H1 (cell line): ENCODE measurements around the gene FMNL2. TPM values are rescaled to one million over a fixed set of nuclear protein-coding genes. Genes with fewer than 3 reads are reported as not detected.

ENCODE experiments used
- CTCF ChIA-PET: fragments of 300-600 bp; sonication (Branson Sonifier 250); formaldehyde crosslinking; loops from one replicate; lab custom pipeline; 2021; ENCODE audit not compliant: partially characterized antibody; lab: Charles Lee
- POLR2A ChIA-PET: fragments of 300-600 bp; sonication (Branson Sonifier 250); formaldehyde crosslinking; loops from one replicate; lab custom pipeline; 2021; ENCODE audit warnings: inconsistent platforms; ENCODE audit not compliant: partially characterized antibody; lab: Charles Lee
- DNase-seq, 2 experiments: peaks; one replicate each; pipeline versions ENCODE4 v3.0.0 to v3.0.0-alpha.2; 2010 to 2022; ENCODE audit warnings: low spot score in 2 of 2, low read depth in 1 of 2, mixed read lengths in 1 of 2
- FAIRE-seq: peaks from 2 replicates; lab custom pipeline; 2011; peaks lifted over from hg19 to GRCh38; lab: Jason Lieb, UNC
- H2AFZ ChIP-seq: 2 replicates; pipeline ENCODE4 v1.8.1; 2012; ENCODE audit warnings: low read length, inconsistent platforms
- H2AK5ac ChIP-seq: 2 replicates; pipeline ENCODE4 v1.6.1; 2013; ENCODE audit warnings: low read depth, low read length
- H2BK120ac ChIP-seq: replicated peaks from 2 replicates; pipeline ENCODE3; 2013; ENCODE audit warnings: low read depth, low read length, inconsistent platforms
- H2BK12ac ChIP-seq: 2 replicates; pipeline ENCODE4 v1.6.1; 2013; ENCODE audit warnings: low read depth, low read length
- H2BK15ac ChIP-seq: 2 replicates; pipeline ENCODE4 v1.6.1; 2013; ENCODE audit warnings: low read length
- H2BK20ac ChIP-seq: 2 replicates; pipeline ENCODE4 v1.6.1; 2013; ENCODE audit warnings: low read length
- H2BK5ac ChIP-seq: 2 replicates; pipeline ENCODE4 v1.6.1; 2013; ENCODE audit warnings: low read depth, low read length
- H3K14ac ChIP-seq: 2 replicates; pipeline ENCODE4 v1.6.1; 2013; ENCODE audit warnings: inconsistent platforms; ENCODE audit not compliant: insufficient read length
- H3K18ac ChIP-seq: 2 replicates; pipeline ENCODE4 v1.6.1; 2013; ENCODE audit warnings: low read length; ENCODE audit errors: extremely low read depth
- H3K23ac ChIP-seq: 2 replicates; pipeline ENCODE4 v1.6.1; 2013; ENCODE audit warnings: inconsistent platforms; ENCODE audit not compliant: insufficient read length
- H3K23me2 ChIP-seq: 2 replicates; pipeline ENCODE4 v1.6.1; 2013; ENCODE audit warnings: low read depth, low read length
- H3K27ac ChIP-seq: 2 replicates; pipeline ENCODE4 v1.6.1; 2011; ENCODE audit warnings: low read depth, low read length, inconsistent platforms
- H3K27me3 ChIP-seq, 4 experiments: replicated peaks in 1 of 4; 1 replicate in 1 of 4; 2 replicates in 3 of 4; pipeline versions ENCODE4 v1.6.1 to v1.8.1; 2011 to 2013; ENCODE audit warnings: low read length in 3 of 4, mild to moderate bottlenecking in 3 of 4, inconsistent platforms in 2 of 4, mixed read lengths in 2 of 4, moderate library complexity in 1 of 4; ENCODE audit not compliant: control insufficient read depth in 3 of 4, insufficient read depth in 3 of 4; ENCODE audit errors: extremely low read depth in 1 of 4
- H3K36me3 ChIP-seq, 4 experiments: 2 replicates each; pipeline versions ENCODE4 v1.6.1 to v1.8.1; 2011 to 2013; ENCODE audit warnings: mild to moderate bottlenecking in 4 of 4, low read length in 3 of 4, moderate library complexity in 2 of 4, control low read depth in 1 of 4, inconsistent platforms in 1 of 4; ENCODE audit not compliant: insufficient read depth in 4 of 4, control insufficient read depth in 2 of 4
- H3K4ac ChIP-seq: replicated peaks from 2 replicates; pipeline ENCODE3; 2013; ENCODE audit warnings: low read length, low read depth, mixed read lengths, inconsistent platforms; ENCODE audit not compliant: insufficient read length
- H3K4me1 ChIP-seq, 4 experiments: replicated peaks in 1 of 4; 1 replicate in 1 of 4; 2 replicates in 3 of 4; pipeline versions ENCODE4 v1.6.1 to v1.8.1; 2011 to 2013; ENCODE audit warnings: low read length in 3 of 4, inconsistent platforms in 2 of 4, mixed read lengths in 1 of 4; ENCODE audit not compliant: insufficient read depth in 4 of 4, control insufficient read depth in 3 of 4
- H3K4me2 ChIP-seq, 2 experiments: 2 replicates each; pipeline versions ENCODE4 v1.6.1 to v1.8.1; 2011 to 2013; ENCODE audit warnings: low read depth in 2 of 2, low read length in 2 of 2, control low read depth in 1 of 2, inconsistent platforms in 1 of 2, mild to moderate bottlenecking in 1 of 2; ENCODE audit not compliant: insufficient read depth in 1 of 2
- H3K4me3 ChIP-seq, 4 experiments: fragments of 200-600, 300-600 bp in 1 of 4; sonication (generic), shearing (Covaris generic), sonication (Bioruptor Twin) in 1 of 4; 2 replicates each; pipeline versions ENCODE4 v1.5.1 to v1.8.1; 2011 to 2016; ENCODE audit warnings: low read length in 4 of 4, low read depth in 3 of 4, control low read depth in 2 of 4, inconsistent platforms in 2 of 4, mild to moderate bottlenecking in 2 of 4, mixed read lengths in 1 of 4, moderate library complexity in 1 of 4; ENCODE audit not compliant: insufficient read depth in 2 of 4; ENCODE audit errors: extremely low read depth in 1 of 4
- H3K56ac ChIP-seq: replicated peaks from 2 replicates; pipeline ENCODE3; 2013; ENCODE audit warnings: low read depth, mild to moderate bottlenecking, mixed read lengths, low read length, inconsistent platforms; ENCODE audit not compliant: insufficient read length
- H3K79me1 ChIP-seq: 2 replicates; pipeline ENCODE4 v1.6.1; 2013; ENCODE audit warnings: low read depth, low read length, control low read depth
- H3K79me2 ChIP-seq, 2 experiments: 2 replicates each; pipeline versions ENCODE4 v1.6.1 to v1.8.1; 2012 to 2013; ENCODE audit warnings: low read length in 2 of 2, mild to moderate bottlenecking in 2 of 2, inconsistent platforms in 1 of 2; ENCODE audit not compliant: insufficient read depth in 2 of 2, control insufficient read depth in 1 of 2
- H3K9ac ChIP-seq, 4 experiments: replicated peaks in 1 of 4; 1 replicate in 1 of 4; 2 replicates in 3 of 4; pipeline versions ENCODE4 v1.6.1 to v1.8.1; 2011 to 2013; ENCODE audit warnings: low read depth in 3 of 4, low read length in 3 of 4, control low read depth in 2 of 4, mild to moderate bottlenecking in 2 of 4, moderate library complexity in 2 of 4, inconsistent platforms in 1 of 4; ENCODE audit errors: extremely low read depth in 1 of 4
- H3K9me3 ChIP-seq, 2 experiments: 2 replicates each; pipeline versions ENCODE4 v1.6.1 to v1.8.1; 2012 to 2013; ENCODE audit warnings: mild to moderate bottlenecking in 2 of 2, moderate library complexity in 2 of 2, control low read depth in 1 of 2, inconsistent platforms in 1 of 2, low read depth in 1 of 2, low read length in 1 of 2, mixed read lengths in 1 of 2; ENCODE audit not compliant: insufficient read depth in 2 of 2
- H4K20me1 ChIP-seq, 2 experiments: replicated peaks in 1 of 2; 2 replicates each; pipeline versions ENCODE3 to v1.8.1; 2011 to 2013; ENCODE audit warnings: inconsistent platforms in 2 of 2, low read length in 2 of 2, mild to moderate bottlenecking in 1 of 2; ENCODE audit not compliant: insufficient read depth in 2 of 2, control insufficient read depth in 1 of 2
- H4K5ac ChIP-seq: 2 replicates; pipeline ENCODE4 v1.6.1; 2013; ENCODE audit warnings: low read length, low read depth, mixed read lengths, inconsistent platforms; ENCODE audit not compliant: insufficient read length
- H4K8ac ChIP-seq: 2 replicates; pipeline ENCODE4 v1.8.0; 2013; ENCODE audit warnings: mild to moderate bottlenecking, moderate library complexity, low read length, inconsistent platforms; ENCODE audit not compliant: insufficient read depth; ENCODE audit errors: extremely low read depth
- H4K91ac ChIP-seq: replicated peaks from 2 replicates; pipeline ENCODE3; 2013; ENCODE audit warnings: low read length, mixed read lengths, inconsistent platforms; ENCODE audit not compliant: insufficient read length
- BACH1 ChIP-seq: IDR thresholded peaks from 2 replicates; pipeline ENCODE4 v1.6.1; 2012; ENCODE audit warnings: low read length, improper control_type of control experiment
- EZH2 ChIP-seq: fragments of 200-600 bp; sonication (generic); IDR thresholded peaks from 2 replicates; pipeline ENCODE4 v1.7.1; 2012; ENCODE audit warnings: low read depth, mild to moderate bottlenecking, moderate library complexity, low read length, inconsistent platforms; ENCODE audit not compliant: severe bottlenecking
- HDAC2 ChIP-seq, 2 experiments: fragments of 300-600 bp in 1 of 2; sonication (generic) in 1 of 2; IDR thresholded peaks; 2 replicates each; pipeline ENCODE4 v1.6.1; 2011 to 2012; ENCODE audit warnings: low read depth in 2 of 2, low read length in 2 of 2, mild to moderate bottlenecking in 2 of 2, moderate library complexity in 2 of 2, borderline replicate concordance in 1 of 2, inconsistent platforms in 1 of 2
- KDM1A ChIP-seq: fragments of 200-600, 300-600 bp; sonication (generic); IDR thresholded peaks from 2 replicates; pipeline ENCODE4 v1.7.1; 2016; ENCODE audit warnings: mild to moderate bottlenecking, low read length, borderline replicate concordance
- MAX ChIP-seq: IDR thresholded peaks from 2 replicates; pipeline ENCODE4 v1.6.1; 2012; ENCODE audit warnings: inconsistent platforms
- PHF8 ChIP-seq: fragments of 200-600 bp; sonication (generic); conservative IDR thresholded peaks from 2 replicates; pipeline ENCODE4 v1.7.1; 2012; ENCODE audit warnings: low read depth, mild to moderate bottlenecking, inconsistent platforms, low read length, moderate library complexity
- RAD21 ChIP-seq, 2 experiments: IDR thresholded peaks in 1 of 2; conservative IDR thresholded peaks in 1 of 2; 2 replicates each; pipeline ENCODE4 v1.6.1; 2011; ENCODE audit warnings: low read depth in 2 of 2, low read length in 2 of 2, improper control_type of control experiment in 1 of 2, inconsistent platforms in 1 of 2, mild to moderate bottlenecking in 1 of 2, moderate library complexity in 1 of 2
- SIN3A ChIP-seq, 2 experiments: IDR thresholded peaks in 1 of 2; conservative IDR thresholded peaks in 1 of 2; 2 replicates each; pipeline ENCODE4 v1.6.1; 2011 to 2012; ENCODE audit warnings: low read length in 2 of 2, improper control_type of control experiment in 1 of 2, low read depth in 1 of 2, mild to moderate bottlenecking in 1 of 2
- SP2 ChIP-seq: IDR thresholded peaks from 2 replicates; pipeline ENCODE4 v1.6.1; 2012; ENCODE audit warnings: mild to moderate bottlenecking, low read length, inconsistent platforms
- SRF ChIP-seq: IDR thresholded peaks from 2 replicates; pipeline ENCODE4 v1.6.1; 2011; ENCODE audit warnings: mild to moderate bottlenecking, low read depth, low read length, moderate library complexity
- TAF7 ChIP-seq: optimal IDR thresholded peaks from 2 replicates; pipeline ENCODE3; 2011; ENCODE audit warnings: low read depth, mild to moderate bottlenecking, inconsistent platforms, low read length, moderate library complexity, borderline replicate concordance
- WGBS, 2 experiments: shearing (Covaris generic) in 1 of 2; methylation state at CpG; one replicate each; pipeline versions ENCODE4 v1.1.6 to v1.1.7; 2013 to 2015; ENCODE audit warnings: low lambda C conversion rate in 2 of 2, mixed read lengths in 2 of 2, inconsistent platforms in 1 of 2, low coverage in 1 of 2, missing lambda C conversion rate in 1 of 2; ENCODE audit not compliant: insufficient replicate concordance in 2 of 2, insufficient coverage in 1 of 2, insufficient read length in 1 of 2; ENCODE audit errors: extremely low coverage in 1 of 2, missing lambda C conversion rate in 1 of 2; 5-methylcytosine and 5-hydroxymethylcytosine counted together
- polyA plus RNA-seq, 7 experiments: library from polyadenylated mRNA; depleted of rRNA in 3 of 7; stranded (reverse) in 5 of 7; unstranded in 2 of 7; fragments of >200 nt in 5 of 7; fragments of 200-250 nt in 2 of 7; gene quantifications; 1 replicate in 5 of 7; 2 replicates in 1 of 7; 4 replicates in 1 of 7; pipeline versions ENCODE4 v1.2.1 to v1.2.3, GENCODE V29; 2011 to 2013; ENCODE audit warnings: missing spikeins in 2 of 7, mixed read lengths in 2 of 7
- total RNA-seq: library from RNA; stranded (reverse); fragmentation: NEBNext Ultra II Directional; extraction: Animal tissue kit (Norgen Biotek cat#: 25700); gene quantifications from 2 replicates; pipeline ENCODE4 v1.2.1, GENCODE V29; 2021

Gene FMNL2
- total and polyA plus RNA-seq, 2 of the 8 experiments (the other 6 are each of a cell fraction or from before 2014, with no cell fraction given) = 15.5 to 45.1 TPM

GRCh38 chr2:152694161-152694661 is 359.2 kb downstream of the FMNL2 start:
- Histone ChIP-seq H4K20me1 (peaks cover 3 to 4% of the 10 kb centered on the region in 2 experiments), H3K4ac (no peak overlapping the region), H3K27me3 (no peaks in the 10 kb centered on the region), H3K79me1 (no peaks in the 10 kb centered on the region), H3K79me2 (peaks cover 0 to 64% of the 10 kb centered on the region in 2 experiments; a peak in 3 of 4 replicates), H2BK20ac (no peak overlapping the region), H2BK5ac (no peak overlapping the region), H2AK5ac (no peak overlapping the region), H3K23ac (no peak overlapping the region), H3K27ac (no peak overlapping the region), H3K56ac (no peak overlapping the region), H3K18ac (no peak overlapping the region), H2BK120ac (no peak overlapping the region), H3K4me3 (no peak overlapping the region), H2BK12ac (no peak overlapping the region), H4K8ac (no peak overlapping the region), H3K4me2 (no peak overlapping the region), H4K91ac (no peak overlapping the region), H3K14ac (no peak overlapping the region), H3K23me2 (no peaks in the 10 kb centered on the region), H4K5ac (no peak overlapping the region), H3K9me3 (no peaks in the 10 kb centered on the region), H2BK15ac (no peak overlapping the region), H2AFZ (no peak overlapping the region), H3K4me1 (no peaks in the 10 kb centered on the region), H3K36me3 (peaks cover 2 to 31% (median 9%) of the 10 kb centered on the region in 4 experiments; a peak in 6 of 8 replicates), H3K9ac (no peak overlapping the region)
- DNase-seq (no peak), FAIRE-seq (no peak)
- TF ChIP-seq PHF8 (no peak), EZH2 (no peak), SIN3A (conservative IDR thresholded peaks at IDR 0.05 in 1 of 2, IDR thresholded peaks at IDR 0.05 in 1 of 2; ENCODE audit: low read depth in 1 of 2, low read length in 2 of 2) (no peak), MAX (no peak), RAD21 (IDR thresholded peaks at IDR 0.05 in 1 of 2, conservative IDR thresholded peaks at IDR 0.05 in 1 of 2; ENCODE audit: low read depth in 2 of 2, low read length in 2 of 2) (no peak), TAF7 (no peak), SRF (no peak), BACH1 (no peak), KDM1A (no peak), HDAC2 (IDR thresholded peaks at IDR 0.05; ENCODE audit: borderline replicate concordance in 1 of 2, low read depth in 2 of 2, low read length in 2 of 2) (no peak), SP2 (no peak)
- 97% methylated on average over 8 of the region's 8 CpGs; no CpG with 5 or more reads in 1 of the 2 experiments for WGBS, 2 experiments
- POLR2A ChIA-PET = interaction anchor here (1.2 kb wide), 1 partner anchor 13 kb away, joined by 4 read pairs; no protein-coding TSS in a partner anchor
- CTCF ChIA-PET = interaction anchor here (0.8 kb wide), 1 partner anchor 23 kb away, joined by 4 read pairs; the partner anchor contains the start of gene PRPF40A
